ENCODE measurements around the gene ACTL7B. TPM values are rescaled to one million over a fixed set of nuclear protein-coding genes. Genes with fewer than 3 reads are reported as not detected.

Gene ACTL7B
- total and polyA plus RNA-seq, 2 of the 8 experiments (the other 6 are each of a cell fraction or from before 2014, with no cell fraction given) = not detected

DNA sequence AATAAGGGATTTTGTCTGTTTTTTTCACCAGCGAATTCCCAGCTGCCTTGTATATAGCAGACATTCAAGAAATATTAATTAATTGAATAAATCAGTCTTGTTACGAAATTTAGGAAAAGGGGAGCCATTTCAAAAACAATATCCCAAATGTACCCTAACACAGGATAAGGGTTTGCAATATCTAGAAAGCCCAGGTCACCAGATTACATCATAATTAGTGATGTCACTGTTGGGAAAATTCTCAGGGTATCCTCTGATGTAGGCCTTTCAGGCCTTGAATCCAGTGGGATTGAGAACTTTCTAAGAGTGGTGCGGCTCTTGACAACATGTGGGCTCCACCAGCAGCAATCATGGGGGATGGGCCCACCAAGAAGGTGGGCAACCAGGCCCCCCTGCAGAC is 6.2 kb upstream of the ACTL7B start, which contains the start of gene ACTL7A:
TSS of gene ACTL7A (plus strand) at position 270 of the 400 bp plus-strand sequence. CDS start at position 327, 57 bp downstream.
- H3K4me1 ChIP-seq (replicated peaks in 1 of 4; ENCODE audit: control insufficient read depth in 3 of 4, insufficient read depth in 4 of 4, low read length in 3 of 4) = no peaks in the 10 kb centered on the region
- no peak within 1 kb of the TSS for H2BK5ac ChIP-seq (ENCODE audit: low read depth, low read length)
- CTCF ChIA-PET (ENCODE audit: partially characterized antibody) = no interaction called here
- no peak within 1 kb of the TSS for H3K4me3 ChIP-seq (ENCODE audit: extremely low read depth in 1 of 4, insufficient read depth in 2 of 4, low read depth in 3 of 4, low read length in 4 of 4)
- H4K20me1 ChIP-seq (replicated peaks in 1 of 2; ENCODE audit: control insufficient read depth in 1 of 2, insufficient read depth in 2 of 2, low read length in 2 of 2) = no peaks in the 10 kb centered on the region
- no peak within 1 kb of the TSS for H3K4ac ChIP-seq (replicated peaks; ENCODE audit: insufficient read length, low read depth, low read length)
- 0 out of 4 replicates have a peak, but pooled peaks cover 0 to 3% of the 10 kb centered on the region in 2 experiments for H3K9me3 ChIP-seq (ENCODE audit: insufficient read depth in 2 of 2, low read depth in 1 of 2, low read length in 1 of 2)
- H4K8ac ChIP-seq (ENCODE audit: extremely low read depth, insufficient read depth, low read length) = peak within 1 kb of the TSS; percentile 51
- no peak within 1 kb of the TSS for H3K4me2 ChIP-seq (ENCODE audit: insufficient read depth in 1 of 2, low read depth in 2 of 2, low read length in 2 of 2)
- no peak within 1 kb of the TSS for H3K9ac ChIP-seq (replicated peaks in 1 of 4; ENCODE audit: extremely low read depth in 1 of 4, low read depth in 3 of 4, low read length in 3 of 4)
- no peak within 1 kb of the TSS for H3K14ac ChIP-seq (ENCODE audit: insufficient read length)
- no peak within 1 kb of the TSS for H4K91ac ChIP-seq (replicated peaks; ENCODE audit: insufficient read length, low read length)
- no peak within 1 kb of the TSS for H2AK5ac ChIP-seq (ENCODE audit: low read depth, low read length)
- 85% methylated on average over 3 of the region's 3 CpGs; no CpG with 5 or more reads in 1 of the 2 experiments for WGBS, 2 experiments (ENCODE audit: extremely low coverage in 1 of 2, insufficient coverage in 1 of 2, insufficient read length in 1 of 2, insufficient replicate concordance in 2 of 2, low coverage in 1 of 2, low lambda C conversion rate in 2 of 2, missing lambda C conversion rate in 1 of 2)
- no peak within 1 kb of the TSS for H2BK20ac ChIP-seq (ENCODE audit: low read length)
- H2BK120ac ChIP-seq (replicated peaks; ENCODE audit: low read depth, low read length) = no peak within 1 kb of the TSS
- H3K27me3 ChIP-seq (replicated peaks in 1 of 4; ENCODE audit: control insufficient read depth in 3 of 4, extremely low read depth in 1 of 4, insufficient read depth in 3 of 4, low read length in 3 of 4) = no peaks in the 10 kb centered on the region
- H3K79me1 ChIP-seq (ENCODE audit: low read depth, low read length) = no peaks in the 10 kb centered on the region
- no peak within 1 kb of the TSS for H3K27ac ChIP-seq (ENCODE audit: low read depth, low read length)
- no peaks in the 10 kb centered on the region for H3K79me2 ChIP-seq (ENCODE audit: control insufficient read depth in 1 of 2, insufficient read depth in 2 of 2, low read length in 2 of 2)
- no peak within 1 kb of the TSS for H3K56ac ChIP-seq (replicated peaks; ENCODE audit: insufficient read length, low read depth, low read length)
- POLR2A ChIA-PET (ENCODE audit: partially characterized antibody) = no interaction called here
- H3K18ac ChIP-seq (ENCODE audit: extremely low read depth, low read length) = no peak within 1 kb of the TSS
- DNase-seq (ENCODE audit: low read depth in 1 of 2, low spot score in 2 of 2) (no peak), FAIRE-seq (no peak)
- H2AFZ ChIP-seq (ENCODE audit: low read length) = no peak within 1 kb of the TSS
- H3K23ac ChIP-seq (ENCODE audit: insufficient read length) = no peak within 1 kb of the TSS
- H2BK15ac ChIP-seq (ENCODE audit: low read length) = no peak within 1 kb of the TSS
- H4K5ac ChIP-seq (ENCODE audit: insufficient read length, low read depth, low read length) = no peak within 1 kb of the TSS
- H2BK12ac ChIP-seq (ENCODE audit: low read depth, low read length) = no peak within 1 kb of the TSS
- H3K23me2 ChIP-seq (ENCODE audit: low read depth, low read length) = no peaks in the 10 kb centered on the region
- no peaks in the 10 kb centered on the region for H3K36me3 ChIP-seq (ENCODE audit: control insufficient read depth in 2 of 4, insufficient read depth in 4 of 4, low read length in 3 of 4)
- TF ChIP-seq EZH2 (IDR thresholded peaks at IDR 0.05; ENCODE audit: low read depth, low read length, severe bottlenecking) (no peak), RBBP5 (IDR thresholded peaks at IDR 0.05; ENCODE audit: borderline replicate concordance, low read depth, low read length) (no peak), HDAC6 (IDR thresholded peaks at IDR 0.05; ENCODE audit: low read depth, low read length) (no peak), BRCA1 (IDR thresholded peaks at IDR 0.05; ENCODE audit: low read depth, low read length) (no peak), RAD21 (IDR thresholded peaks at IDR 0.05 in 1 of 2, conservative IDR thresholded peaks at IDR 0.05 in 1 of 2; ENCODE audit: low read depth in 2 of 2, low read length in 2 of 2) (no peak), PHF8 (conservative IDR thresholded peaks at IDR 0.05; ENCODE audit: low read depth, low read length) (no peak), ASH2L (IDR thresholded peaks at IDR 0.05; ENCODE audit: low read length) (no peak), BCL11A (IDR thresholded peaks at IDR 0.05; ENCODE audit: low read depth in 2 of 2, low read length in 2 of 2) (no peak), SUZ12 (IDR thresholded peaks at IDR 0.05; ENCODE audit: low read length) (no peak), RFX5 (IDR thresholded peaks at IDR 0.05; ENCODE audit: borderline replicate concordance, low read depth, low read length) (no peak), SP2 (IDR thresholded peaks at IDR 0.05; ENCODE audit: low read length) (no peak), YY1 (IDR thresholded peaks at IDR 0.05; ENCODE audit: low read depth, low read length) (no peak), TAF1 (IDR thresholded peaks at IDR 0.05; ENCODE audit: low read depth, low read length) (no peak), GABPA (IDR thresholded peaks at IDR 0.05; ENCODE audit: borderline replicate concordance, insufficient read depth, low read length) (no peak)
